A673 (cell line): ENCODE results near the gene GLCCI1. TPM values are rescaled to one million over a fixed set of nuclear protein-coding genes. Genes with fewer than 3 reads are reported as not detected.

Source experiments
- BruUV-seq: library from RNA; stranded (reverse); fragments of 400-500 nt; replicated peaks from 2 replicates; lab custom pipeline; 2021; lab: Mats Ljungman, UMichigan
- CTCF ChIA-PET: fragments of 300-600 bp; sonication (Branson Sonifier 250); formaldehyde crosslinking; loops from one replicate; lab custom pipeline; 2022; ENCODE audit warnings: antibody characterized with exemption; lab: Charles Lee
- POLR2A ChIA-PET: fragments of 300-600 bp; sonication (Branson Sonifier 250); formaldehyde crosslinking; loops from one replicate; lab custom pipeline; 2022; ENCODE audit warnings: antibody characterized with exemption; ENCODE audit not compliant: low non-redundant PET; lab: Charles Lee
- DNase-seq: peaks from one replicate; pipeline ENCODE4 v3.0.0-alpha.2; 2015; ENCODE audit warnings: low spot score
- H3K27ac ChIP-seq: fragments of 200-600 bp; sonication (generic); 2 replicates; pipeline ENCODE4 v1.5.1; 2016; ENCODE audit warnings: mixed run types, low read depth, mild to moderate bottlenecking, mixed read lengths, antibody characterized with exemption, low read length; ENCODE audit not compliant: poor library complexity, severe bottlenecking
- H3K27me3 ChIP-seq: fragments of 200-600 bp; sonication (generic); replicated peaks from 2 replicates; pipeline ENCODE4 v1.6.1; 2017; ENCODE audit warnings: mixed run types, low read depth, mild to moderate bottlenecking, mixed read lengths, antibody characterized with exemption, low read length; ENCODE audit not compliant: insufficient read depth, poor library complexity
- H3K36me3 ChIP-seq: fragments of 200-600 bp; sonication (generic); 2 replicates; pipeline ENCODE4 v1.6.1; 2016; ENCODE audit warnings: mixed run types, mild to moderate bottlenecking, mixed read lengths, antibody characterized with exemption, low read length; ENCODE audit not compliant: insufficient read depth, poor library complexity, severe bottlenecking
- H3K4me1 ChIP-seq: fragments of 200-600 bp; sonication (generic); 2 replicates; pipeline ENCODE4 v1.6.1; 2017; ENCODE audit warnings: mixed run types, mild to moderate bottlenecking, mixed read lengths, antibody characterized with exemption, low read length; ENCODE audit not compliant: insufficient read depth, poor library complexity, severe bottlenecking
- H3K4me3 ChIP-seq: fragments of 200-600 bp; sonication (generic); 2 replicates; pipeline ENCODE4 v1.5.1; 2016; ENCODE audit warnings: low read depth, mixed run types, mild to moderate bottlenecking, mixed read lengths, low read length; ENCODE audit not compliant: poor library complexity, severe bottlenecking
- H3K9me3 ChIP-seq: fragments of 200-600 bp; sonication (generic); 2 replicates; pipeline ENCODE4 v1.6.1; 2016; ENCODE audit warnings: mixed run types, low read depth, mild to moderate bottlenecking, mixed read lengths, antibody characterized with exemption, low read length; ENCODE audit not compliant: poor library complexity, severe bottlenecking
- EZH2 ChIP-seq: fragments of 200-600 bp; sonication (generic); IDR thresholded peaks from 2 replicates; pipeline ENCODE4 v1.6.1; 2017; ENCODE audit warnings: borderline replicate concordance, low read depth, mild to moderate bottlenecking, mixed read lengths, antibody characterized with exemption, low read length; ENCODE audit not compliant: poor library complexity, severe bottlenecking
- intact Hi-C: fragments of 100-400 bp; cut with micrococcal nuclease; formaldehyde crosslinking; loops from one replicate; pipeline ENCODE4 v1.10.0; 2022; ENCODE audit not compliant: unreplicated experiment
- total RNA-seq: library from RNA; stranded (reverse); gene quantifications from 2 replicates; pipeline ENCODE4 v1.2.3, GENCODE V29; 2021
- TF ChIP-seq, protein P1 (sequence below): fragments of 300-800, 200-600 bp; sonication (generic); conservative IDR thresholded peaks from 2 replicates; pipeline ENCODE4 v1.5.1; 2017; ENCODE audit warnings: low read depth, mild to moderate bottlenecking, antibody characterized with exemption, low read length, moderate library complexity, mixed read lengths

The GLCCI1 gene
- total RNA-seq, 1 experiment from 2014 or later, result 6.9 TPM

DNA sequence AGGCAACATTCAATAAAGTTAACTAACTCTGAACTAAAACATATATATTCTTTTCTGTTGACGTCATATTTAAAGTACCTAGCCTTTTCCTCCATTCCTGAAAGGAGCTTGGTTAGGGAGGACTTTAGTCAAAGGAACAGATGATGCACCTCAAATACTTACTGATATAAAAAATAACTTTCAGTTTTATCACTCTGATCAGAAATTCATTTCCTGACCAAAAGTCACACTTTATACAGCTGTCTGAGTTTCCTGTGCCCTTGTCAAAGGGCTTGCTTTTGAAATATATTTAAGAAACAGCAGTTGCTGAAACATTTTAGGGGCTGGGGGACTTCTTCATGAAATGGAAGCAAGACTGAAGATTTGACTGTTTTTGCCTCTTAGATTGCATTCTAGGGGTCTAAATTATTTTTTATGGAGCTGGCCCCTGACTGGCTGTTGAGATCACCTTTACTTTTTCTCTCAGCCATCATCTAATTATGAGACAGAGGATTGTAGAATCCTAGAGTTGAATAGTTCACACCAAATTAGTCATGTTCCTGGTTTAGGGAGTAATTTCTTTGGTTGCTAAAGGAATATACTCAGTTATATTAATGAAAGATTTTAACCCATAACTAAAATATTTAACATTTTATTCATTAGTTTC, 46.6 kb downstream of the GLCCI1 start:
- no peaks in the 10 kb centered on the region for H3K4me1 ChIP-seq
- POLR2A ChIA-PET, result no interaction called here
- H3K4me3 ChIP-seq, result no peak overlapping the region
- TF ChIP-seq, protein P1, sequence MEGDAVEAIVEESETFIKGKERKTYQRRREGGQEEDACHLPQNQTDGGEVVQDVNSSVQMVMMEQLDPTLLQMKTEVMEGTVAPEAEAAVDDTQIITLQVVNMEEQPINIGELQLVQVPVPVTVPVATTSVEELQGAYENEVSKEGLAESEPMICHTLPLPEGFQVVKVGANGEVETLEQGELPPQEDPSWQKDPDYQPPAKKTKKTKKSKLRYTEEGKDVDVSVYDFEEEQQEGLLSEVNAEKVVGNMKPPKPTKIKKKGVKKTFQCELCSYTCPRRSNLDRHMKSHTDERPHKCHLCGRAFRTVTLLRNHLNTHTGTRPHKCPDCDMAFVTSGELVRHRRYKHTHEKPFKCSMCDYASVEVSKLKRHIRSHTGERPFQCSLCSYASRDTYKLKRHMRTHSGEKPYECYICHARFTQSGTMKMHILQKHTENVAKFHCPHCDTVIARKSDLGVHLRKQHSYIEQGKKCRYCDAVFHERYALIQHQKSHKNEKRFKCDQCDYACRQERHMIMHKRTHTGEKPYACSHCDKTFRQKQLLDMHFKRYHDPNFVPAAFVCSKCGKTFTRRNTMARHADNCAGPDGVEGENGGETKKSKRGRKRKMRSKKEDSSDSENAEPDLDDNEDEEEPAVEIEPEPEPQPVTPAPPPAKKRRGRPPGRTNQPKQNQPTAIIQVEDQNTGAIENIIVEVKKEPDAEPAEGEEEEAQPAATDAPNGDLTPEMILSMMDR, result no peak
- no peak for TF ChIP-seq EZH2
- BruUV-seq, result no TSS peak
- intact Hi-C loops, result no loop called here
- H3K27ac ChIP-seq, result no peak overlapping the region
- CTCF ChIA-PET, result no interaction called here
- H3K36me3 ChIP-seq, result no peaks in the 10 kb centered on the region
- no peak for DNase-seq
- no peaks in the 10 kb centered on the region for H3K9me3 ChIP-seq
- no peaks in the 10 kb centered on the region for H3K27me3 ChIP-seq

DNA sequence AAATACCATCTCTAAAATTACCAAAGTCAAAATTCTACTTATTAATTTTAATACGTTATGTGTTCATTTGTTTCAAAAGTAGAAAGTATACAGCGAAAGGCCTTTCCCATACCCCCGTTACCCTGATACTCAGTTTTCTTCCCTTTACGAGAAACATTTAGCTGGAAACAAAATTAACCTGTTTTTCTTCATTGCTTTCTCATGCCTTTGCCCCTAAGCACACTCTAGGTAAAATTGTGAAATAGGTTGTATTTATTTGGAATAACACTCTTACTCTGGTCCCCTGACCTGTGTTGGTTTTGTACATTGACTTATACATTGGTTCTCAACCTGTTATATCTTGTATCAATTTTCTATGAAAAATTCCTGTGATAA, 47.1 kb downstream of the GLCCI1 start:
- Histone ChIP-seq H3K9me3 (no peaks in the 10 kb centered on the region), H3K27me3 (no peaks in the 10 kb centered on the region), H3K27ac (no peak overlapping the region), H3K36me3 (no peaks in the 10 kb centered on the region), H3K4me1 (no peaks in the 10 kb centered on the region), H3K4me3 (no peak overlapping the region)
- DNase-seq, result no peak
- intact Hi-C loops, result no loop called here
- no peak for TF ChIP-seq EZH2
- TF ChIP-seq, protein P1, result no peak
- BruUV-seq, result no TSS peak
- POLR2A ChIA-PET, result no interaction called here
- CTCF ChIA-PET, result no interaction called here

DNA sequence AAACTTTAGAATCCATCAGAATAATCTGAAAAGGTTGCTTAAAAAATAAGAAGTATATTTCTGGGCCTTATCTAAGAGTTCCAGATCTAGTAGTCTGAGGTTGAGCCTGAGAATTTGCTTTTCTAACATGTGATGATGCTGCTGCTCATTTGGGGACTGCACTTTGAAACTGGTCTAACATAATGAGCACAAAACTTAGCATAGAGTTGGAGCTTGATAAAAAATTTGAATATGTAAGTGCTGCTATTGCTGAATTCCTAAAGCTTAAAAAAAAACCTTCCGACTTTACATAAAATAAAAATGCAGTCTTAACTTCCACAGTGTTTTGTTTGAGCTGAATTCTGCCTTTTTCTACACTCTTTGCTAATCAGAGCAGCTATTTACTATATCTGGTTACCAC, 48.8 kb downstream of the GLCCI1 start:
- H3K9me3 ChIP-seq, result no peaks in the 10 kb centered on the region
- no peaks in the 10 kb centered on the region for H3K27me3 ChIP-seq
- H3K4me1 ChIP-seq, result no peaks in the 10 kb centered on the region
- no peak for DNase-seq
- CTCF ChIA-PET, result interaction anchor here (0.6 kb wide), 1 partner anchor 10 kb away, joined by 3 read pairs; no protein-coding TSS in a partner anchor
- H3K27ac ChIP-seq, result no peak overlapping the region
- intact Hi-C loops, result no loop called here
- POLR2A ChIA-PET, result no interaction called here
- no peak overlapping the region for H3K4me3 ChIP-seq
- H3K36me3 ChIP-seq, result no peaks in the 10 kb centered on the region
- BruUV-seq, result no TSS peak
- TF ChIP-seq, protein P1, result no peak
- no peak for TF ChIP-seq EZH2
